ENCODE results near the gene CDSN. TPM values are rescaled to one million over a fixed set of nuclear protein-coding genes. Genes with fewer than 3 reads are reported as not detected.
A peak's percentile ranks its signal among the peaks of the same experiment; 100 is the strongest.

The CDSN gene
- total and polyA plus RNA-seq, 2 of the 8 experiments (the other 6 are each of a cell fraction or from before 2014, with no cell fraction given): not detected

- Histone ChIP-seq H3K4me1 (replicated peaks in 1 of 4; ENCODE audit: control insufficient read depth in 3 of 4, insufficient read depth in 4 of 4, low read length in 3 of 4) (peaks cover 19 to 36% (median 27%) of the 10 kb centered on the region in 4 experiments), H3K9ac (replicated peaks in 1 of 4; ENCODE audit: extremely low read depth in 1 of 4, low read depth in 3 of 4, low read length in 3 of 4) (peak overlapping the region; percentile 72 to 80 (median 78)), H3K79me1 (ENCODE audit: low read depth, low read length) (peaks cover 8% of the 10 kb centered on the region), H2BK20ac (ENCODE audit: low read length) (no peak overlapping the region), H3K79me2 (ENCODE audit: control insufficient read depth in 1 of 2, insufficient read depth in 2 of 2, low read length in 2 of 2) (peaks cover 23 to 66% of the 10 kb centered on the region in 2 experiments), H2AFZ (ENCODE audit: low read length) (no peak overlapping the region), H3K27ac (ENCODE audit: low read depth, low read length) (peak overlapping the region; percentile 77; the same call in 1 of the 2 replicates), H2AK5ac (ENCODE audit: low read depth, low read length) (no peak overlapping the region), H4K20me1 (replicated peaks in 1 of 2; ENCODE audit: control insufficient read depth in 1 of 2, insufficient read depth in 2 of 2, low read length in 2 of 2) (peaks cover 7 to 22% of the 10 kb centered on the region in 2 experiments), H3K4me3 (ENCODE audit: extremely low read depth in 1 of 4, insufficient read depth in 2 of 4, low read depth in 3 of 4, low read length in 4 of 4) (peak overlapping the region; percentile 70 to 92 (median 80)), H3K23me2 (ENCODE audit: low read depth, low read length) (peaks cover 13% of the 10 kb centered on the region), H3K18ac (ENCODE audit: extremely low read depth, low read length) (peak overlapping the region; percentile 95), H4K91ac (replicated peaks; ENCODE audit: insufficient read length, low read length) (peak overlapping the region; percentile 69), H3K9me3 (ENCODE audit: insufficient read depth in 2 of 2, low read depth in 1 of 2, low read length in 1 of 2) (no peaks in the 10 kb centered on the region), H3K23ac (ENCODE audit: insufficient read length) (no peak overlapping the region), H2BK5ac (ENCODE audit: low read depth, low read length) (peak overlapping the region; percentile 89), H3K36me3 (ENCODE audit: control insufficient read depth in 2 of 4, insufficient read depth in 4 of 4, low read length in 3 of 4) (peaks cover 9 to 17% (median 13%) of the 10 kb centered on the region in 4 experiments), H3K14ac (ENCODE audit: insufficient read length) (peak overlapping the region; percentile 90), H3K4ac (replicated peaks; ENCODE audit: insufficient read length, low read depth, low read length) (no peak overlapping the region), H2BK15ac (ENCODE audit: low read length) (no peak overlapping the region), H2BK12ac (ENCODE audit: low read depth, low read length) (0 out of 2 replicates have a peak overlapping the region, but pooled peaks have one; percentile 30), H3K27me3 (replicated peaks in 1 of 4; ENCODE audit: control insufficient read depth in 3 of 4, extremely low read depth in 1 of 4, insufficient read depth in 3 of 4, low read length in 3 of 4) (no peaks in the 10 kb centered on the region), H4K5ac (ENCODE audit: insufficient read length, low read depth, low read length) (peak overlapping the region; percentile 34), H3K4me2 (ENCODE audit: insufficient read depth in 1 of 2, low read depth in 2 of 2, low read length in 2 of 2) (peak overlapping the region; percentile 82 to 83), H4K8ac (ENCODE audit: extremely low read depth, insufficient read depth, low read length) (no peak overlapping the region; the same call in 1 of the 2 replicates), H2BK120ac (replicated peaks; ENCODE audit: low read depth, low read length) (peak overlapping the region; percentile 35), H3K56ac (replicated peaks; ENCODE audit: insufficient read length, low read depth, low read length) (peak overlapping the region; percentile 27)
- ChIA-PET CTCF (ENCODE audit: partially characterized antibody) (interaction anchor here (0.6 to 5.9 kb wide), 13 partner anchors 8 to 99 kb away, joined by 3 to 56 read pairs (median 4); partner anchors contain the start of genes CCHCR1 and TCF19), POLR2A (ENCODE audit: partially characterized antibody) (interaction anchor here (0.5 to 68.5 kb wide), 11 partner anchors 1 to 1160 kb away, joined by 3 to 2251 read pairs (median 3); partner anchors contain the start of genes CCHCR1, CDSN, GTF2H4 and POU5F1)
- FAIRE-seq: no peak
- 4% methylated on average over 10 of the region's 10 CpGs; no CpG with 5 or more reads in 1 of the 2 experiments for WGBS, 2 experiments (ENCODE audit: extremely low coverage in 1 of 2, insufficient coverage in 1 of 2, insufficient read length in 1 of 2, insufficient replicate concordance in 2 of 2, low coverage in 1 of 2, low lambda C conversion rate in 2 of 2, missing lambda C conversion rate in 1 of 2)
- TF ChIP-seq KDM5A (IDR thresholded peaks at IDR 0.05; ENCODE audit: low read length) (no peak), BRCA1 (IDR thresholded peaks at IDR 0.05; ENCODE audit: low read depth, low read length) (no peak), TAF1 (IDR thresholded peaks at IDR 0.05; ENCODE audit: low read depth, low read length) (no peak), PHF8 (conservative IDR thresholded peaks at IDR 0.05; ENCODE audit: low read depth, low read length) (0 out of 2 replicates have a peak, but pooled peaks have one; percentile 14), POLR2A (IDR thresholded peaks at IDR 0.05; ENCODE audit: control extremely low read depth in 1 of 2, low read depth in 2 of 2, low read length in 2 of 2) (peak in 1 of 2 experiments; percentile 33; a peak in 2 of 3 replicates), GABPA (IDR thresholded peaks at IDR 0.05; ENCODE audit: borderline replicate concordance, insufficient read depth, low read length) (no peak), CHD1 (IDR thresholded peaks at IDR 0.05; ENCODE audit: low read depth, low read length) (no peak), ATF3 (IDR thresholded peaks at IDR 0.05; ENCODE audit: insufficient read depth, low read depth, low read length) (no peak)
- DNase-seq (ENCODE audit: low read depth in 1 of 2, low spot score in 2 of 2): no peak
Observed at GRCh38 chr6:31169123-31169857, 49.0 kb upstream of the CDSN start.

Data from H1 (cell line).